Neural cell (in vitro differentiated cells): Measurements from ENCODE around the gene GLIS2. TPM values are rescaled to one million over a fixed set of nuclear protein-coding genes. Genes with fewer than 3 reads are reported as not detected.

Experiments used
- H2AFZ ChIP-seq: fragments of 200-600, 300-800 bp; sonication (generic), shearing (Covaris generic); 2 replicates; pipeline ENCODE4 v1.6.0; 2014; ENCODE audit warnings: low read depth, mild to moderate bottlenecking, antibody characterized with exemption, low read length, moderate library complexity
- H3F3A ChIP-seq: fragments of 200-600 bp; shearing (Covaris generic); 2 replicates; pipeline ENCODE4 v1.6.1; 2016; ENCODE audit warnings: mild to moderate bottlenecking, moderate library complexity, mixed read lengths, antibody characterized with exemption, low read length; ENCODE audit not compliant: insufficient read depth, poor library complexity, severe bottlenecking
- H3K27ac ChIP-seq: fragments of 200-600, 300-800 bp; sonication (generic), shearing (Covaris generic); 2 replicates; pipeline ENCODE4 v1.5.1; 2014; ENCODE audit warnings: mild to moderate bottlenecking, low read length, moderate library complexity
- H3K27me3 ChIP-seq: fragments of 300-800, 200-600 bp; sonication (generic), shearing (Covaris generic); 2 replicates; pipeline ENCODE4 v1.6.0; 2014; ENCODE audit warnings: mild to moderate bottlenecking, low read depth, low read length, moderate library complexity; ENCODE audit not compliant: insufficient read depth
- H3K36me3 ChIP-seq: fragments of 300-800, 200-600 bp; sonication (generic), shearing (Covaris generic); 2 replicates; pipeline ENCODE4 v1.5.1; 2014; ENCODE audit warnings: mild to moderate bottlenecking, antibody characterized with exemption, low read length, moderate library complexity; ENCODE audit not compliant: insufficient read depth
- H3K4me2 ChIP-seq: fragments of 300-800, 200-600 bp; sonication (generic), shearing (Covaris generic); 2 replicates; pipeline ENCODE4 v1.6.0; 2014; ENCODE audit warnings: mild to moderate bottlenecking, low read length
- H3K4me3 ChIP-seq: fragments of 300-800, 200-600 bp; sonication (generic), shearing (Covaris generic); 2 replicates; pipeline ENCODE4 v1.5.1; 2014; ENCODE audit warnings: mild to moderate bottlenecking, low read length, moderate library complexity
- H3K79me2 ChIP-seq: fragments of 200-600 bp; shearing (Covaris generic); replicated peaks from 2 replicates; pipeline ENCODE4 v1.6.0; 2014; ENCODE audit warnings: mild to moderate bottlenecking, low read length, moderate library complexity; ENCODE audit not compliant: insufficient read depth
- H3K9ac ChIP-seq: fragments of 300-800, 200-600 bp; sonication (generic), shearing (Covaris generic); 2 replicates; pipeline ENCODE4 v1.6.1; 2016; ENCODE audit warnings: mild to moderate bottlenecking, low read length, mixed read lengths
- H3K9me2 ChIP-seq: fragments of 200-600 bp; shearing (Covaris generic); 2 replicates; pipeline ENCODE4 v1.6.1; 2016; ENCODE audit warnings: mild to moderate bottlenecking, low read length, mixed read lengths; ENCODE audit not compliant: insufficient read depth
- H3K9me3 ChIP-seq: fragments of 200-600, 300-800 bp; sonication (generic), shearing (Covaris generic); 2 replicates; pipeline ENCODE4 v1.6.1; 2016; ENCODE audit warnings: mild to moderate bottlenecking, mixed run types, low read length, moderate library complexity, mixed read lengths
- H4K20me1 ChIP-seq: fragments of 200-600 bp; shearing (Covaris generic); 2 replicates; pipeline ENCODE4 v1.6.1; 2016; ENCODE audit warnings: mild to moderate bottlenecking, mixed run types; ENCODE audit not compliant: insufficient read depth
- CTCF ChIP-seq: fragments of 450-650 bp; IDR thresholded peaks from 2 replicates; pipeline ENCODE4 v1.5.1; 2014; ENCODE audit warnings: antibody characterized with exemption, mild to moderate bottlenecking, moderate library complexity; ENCODE audit not compliant: poor library complexity, severe bottlenecking
- EP300 ChIP-seq: fragments of 450-650 bp; conservative IDR thresholded peaks from 2 replicates; pipeline ENCODE4 v1.6.1; 2014; ENCODE audit warnings: antibody characterized with exemption, mild to moderate bottlenecking, moderate library complexity; ENCODE audit not compliant: poor library complexity, severe bottlenecking
- EZH2 ChIP-seq: fragments of 200-600, 300-800 bp; shearing (Covaris generic), sonication (generic); IDR thresholded peaks from 2 replicates; pipeline ENCODE4 v1.6.1; 2014; ENCODE audit warnings: antibody characterized with exemption, low read length, borderline replicate concordance, mild to moderate bottlenecking; ENCODE audit not compliant: insufficient read depth, poor library complexity, severe bottlenecking
- MXI1 ChIP-seq: fragments of 450-650 bp; conservative IDR thresholded peaks from 2 replicates; pipeline ENCODE4 v1.6.1; 2014; ENCODE audit warnings: antibody characterized with exemption, mild to moderate bottlenecking; ENCODE audit not compliant: poor library complexity, severe bottlenecking
- POLR2AphosphoS5 ChIP-seq: IDR thresholded peaks from 2 replicates; pipeline ENCODE4 v1.6.1; 2012
- RAD21 ChIP-seq: fragments of 450-650 bp; conservative IDR thresholded peaks from 2 replicates; pipeline ENCODE4 v1.6.1; 2014; ENCODE audit warnings: antibody characterized with exemption, mild to moderate bottlenecking, moderate library complexity
- REST ChIP-seq: IDR thresholded peaks from 2 replicates; pipeline ENCODE4 v1.6.1; 2012; ENCODE audit warnings: borderline replicate concordance
- SMC3 ChIP-seq: fragments of 450-650 bp; conservative IDR thresholded peaks from 2 replicates; pipeline ENCODE4 v1.6.1; 2014; ENCODE audit warnings: antibody characterized with exemption, mild to moderate bottlenecking, moderate library complexity; ENCODE audit not compliant: poor library complexity
- TAF1 ChIP-seq: IDR thresholded peaks from 2 replicates; pipeline ENCODE4 v1.6.1; 2012; ENCODE audit warnings: low read depth
- polyA plus RNA-seq: library from polyadenylated mRNA; depleted of rRNA; stranded (reverse); fragments of >200 nt; gene quantifications from 2 replicates; pipeline ENCODE4 v1.2.3, GENCODE V29; 2014

The GLIS2 gene
- polyA plus RNA-seq, 1 donor from 2014 or later, result 2.6 TPM

DNA sequence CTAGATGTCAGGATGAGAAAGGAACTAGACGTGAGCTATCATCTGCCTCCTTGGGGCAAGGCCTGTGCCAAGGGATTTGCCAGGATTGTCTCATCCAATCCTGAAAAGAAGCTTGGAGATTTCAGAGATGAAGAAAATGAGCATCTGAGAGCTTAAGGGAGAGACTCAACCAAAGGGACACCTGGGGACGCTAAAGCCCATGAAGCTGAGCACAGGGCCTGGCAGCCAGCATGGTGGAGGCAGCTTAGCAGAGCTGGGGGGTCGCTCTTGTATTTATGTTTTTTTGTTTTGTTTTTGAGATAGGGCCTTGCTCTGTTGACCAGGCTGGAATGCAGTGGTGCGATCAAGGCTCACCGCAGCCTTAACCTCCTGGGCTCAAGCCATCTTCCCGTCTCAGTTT lies 18.4 kb upstream of the GLIS2 start:
- no peaks in the 10 kb centered on the region for H3K9me2 ChIP-seq
- no peak overlapping the region for H3K27ac ChIP-seq
- no peak overlapping the region for H3K9ac ChIP-seq
- no peak overlapping the region for H2AFZ ChIP-seq
- H3K9me3 ChIP-seq, result no peaks in the 10 kb centered on the region
- no peak overlapping the region for H3K4me3 ChIP-seq
- no peaks in the 10 kb centered on the region for H3K27me3 ChIP-seq
- H4K20me1 ChIP-seq, result no peaks in the 10 kb centered on the region
- H3F3A ChIP-seq, result no peaks in the 10 kb centered on the region
- TF ChIP-seq RAD21 (no peak), MXI1 (no peak), TAF1 (no peak), REST (no peak), EP300 (no peak), SMC3 (no peak), POLR2AphosphoS5 (no peak), EZH2 (no peak), CTCF (no peak)
- H3K79me2 ChIP-seq, result no peaks in the 10 kb centered on the region
- no peak overlapping the region for H3K4me2 ChIP-seq
- H3K36me3 ChIP-seq, result no peaks in the 10 kb centered on the region

DNA sequence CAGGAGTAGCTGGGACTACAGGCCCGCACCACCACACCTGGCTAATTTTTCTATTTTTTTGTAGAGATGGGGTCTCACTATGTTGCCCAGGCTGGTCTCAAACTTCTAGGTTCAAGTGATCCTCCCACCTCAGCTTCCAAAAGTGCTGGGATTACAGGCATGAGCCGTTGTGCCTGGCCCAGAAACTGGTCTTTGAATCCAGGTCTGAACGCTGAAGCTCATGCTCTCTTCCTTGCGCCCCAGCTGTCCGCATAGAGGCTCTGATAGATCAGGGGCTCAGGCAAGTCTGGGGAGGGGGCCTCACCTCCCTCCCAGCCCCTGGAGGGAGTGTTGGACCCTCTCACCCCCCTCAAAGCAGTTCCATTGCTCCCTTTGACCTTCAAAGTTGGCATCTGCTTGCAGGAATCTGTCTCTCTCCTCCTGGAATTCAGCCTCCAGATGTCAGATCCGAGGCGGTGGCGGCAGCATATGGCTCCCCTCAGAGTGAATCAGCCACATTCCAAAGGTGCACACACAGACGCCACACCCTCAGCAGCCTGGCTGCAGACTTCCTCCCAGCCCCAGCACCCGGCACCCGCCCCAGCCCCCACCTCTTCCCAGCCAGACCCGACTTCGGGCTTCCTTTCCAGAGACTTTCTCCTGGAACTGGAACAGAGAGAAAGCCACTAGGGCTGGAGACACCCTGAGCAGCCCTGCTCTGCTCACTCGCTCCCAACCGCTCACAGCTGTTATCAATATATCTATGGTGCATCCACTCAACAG lies 16.9 kb upstream of the GLIS2 start:
- Histone ChIP-seq H3K9me3 (no peaks in the 10 kb centered on the region), H3K9ac (no peak overlapping the region), H4K20me1 (no peaks in the 10 kb centered on the region), H3F3A (no peaks in the 10 kb centered on the region), H3K27me3 (no peaks in the 10 kb centered on the region), H3K4me2 (no peak overlapping the region), H3K27ac (no peak overlapping the region), H3K36me3 (no peaks in the 10 kb centered on the region), H3K4me3 (no peak overlapping the region), H3K9me2 (no peaks in the 10 kb centered on the region), H3K79me2 (no peaks in the 10 kb centered on the region), H2AFZ (no peak overlapping the region)
- TF ChIP-seq EZH2, result no peak
- no peak for TF ChIP-seq REST
- TF ChIP-seq SMC3, result no peak
- TF ChIP-seq CTCF, result no peak
- TF ChIP-seq RAD21, result no peak
- no peak for TF ChIP-seq MXI1
- TF ChIP-seq TAF1, result no peak
- no peak for TF ChIP-seq POLR2AphosphoS5
- no peak for TF ChIP-seq EP300
